GM18907 (cell line): ENCODE results near the gene LMLN.
A peak's percentile ranks its signal among the peaks of the same experiment; 100 is the strongest.
"Not testable (repeated sequence)": the region's sequence is repeated elsewhere in the genome, so short reads cannot be mapped to it uniquely, and the experiment has no call there.

Source experiments
- ATAC-seq: cut with Tn5 transposase; IDR thresholded peaks from one replicate; pipeline ENCODE4 v1.9.1; 2021; ENCODE audit warnings: mild to moderate bottlenecking, moderate library complexity; ENCODE audit not compliant: unreplicated experiment

LMLN gene, protein sequence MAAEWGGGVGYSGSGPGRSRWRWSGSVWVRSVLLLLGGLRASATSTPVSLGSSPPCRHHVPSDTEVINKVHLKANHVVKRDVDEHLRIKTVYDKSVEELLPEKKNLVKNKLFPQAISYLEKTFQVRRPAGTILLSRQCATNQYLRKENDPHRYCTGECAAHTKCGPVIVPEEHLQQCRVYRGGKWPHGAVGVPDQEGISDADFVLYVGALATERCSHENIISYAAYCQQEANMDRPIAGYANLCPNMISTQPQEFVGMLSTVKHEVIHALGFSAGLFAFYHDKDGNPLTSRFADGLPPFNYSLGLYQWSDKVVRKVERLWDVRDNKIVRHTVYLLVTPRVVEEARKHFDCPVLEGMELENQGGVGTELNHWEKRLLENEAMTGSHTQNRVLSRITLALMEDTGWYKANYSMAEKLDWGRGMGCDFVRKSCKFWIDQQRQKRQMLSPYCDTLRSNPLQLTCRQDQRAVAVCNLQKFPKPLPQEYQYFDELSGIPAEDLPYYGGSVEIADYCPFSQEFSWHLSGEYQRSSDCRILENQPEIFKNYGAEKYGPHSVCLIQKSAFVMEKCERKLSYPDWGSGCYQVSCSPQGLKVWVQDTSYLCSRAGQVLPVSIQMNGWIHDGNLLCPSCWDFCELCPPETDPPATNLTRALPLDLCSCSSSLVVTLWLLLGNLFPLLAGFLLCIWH

DNA sequence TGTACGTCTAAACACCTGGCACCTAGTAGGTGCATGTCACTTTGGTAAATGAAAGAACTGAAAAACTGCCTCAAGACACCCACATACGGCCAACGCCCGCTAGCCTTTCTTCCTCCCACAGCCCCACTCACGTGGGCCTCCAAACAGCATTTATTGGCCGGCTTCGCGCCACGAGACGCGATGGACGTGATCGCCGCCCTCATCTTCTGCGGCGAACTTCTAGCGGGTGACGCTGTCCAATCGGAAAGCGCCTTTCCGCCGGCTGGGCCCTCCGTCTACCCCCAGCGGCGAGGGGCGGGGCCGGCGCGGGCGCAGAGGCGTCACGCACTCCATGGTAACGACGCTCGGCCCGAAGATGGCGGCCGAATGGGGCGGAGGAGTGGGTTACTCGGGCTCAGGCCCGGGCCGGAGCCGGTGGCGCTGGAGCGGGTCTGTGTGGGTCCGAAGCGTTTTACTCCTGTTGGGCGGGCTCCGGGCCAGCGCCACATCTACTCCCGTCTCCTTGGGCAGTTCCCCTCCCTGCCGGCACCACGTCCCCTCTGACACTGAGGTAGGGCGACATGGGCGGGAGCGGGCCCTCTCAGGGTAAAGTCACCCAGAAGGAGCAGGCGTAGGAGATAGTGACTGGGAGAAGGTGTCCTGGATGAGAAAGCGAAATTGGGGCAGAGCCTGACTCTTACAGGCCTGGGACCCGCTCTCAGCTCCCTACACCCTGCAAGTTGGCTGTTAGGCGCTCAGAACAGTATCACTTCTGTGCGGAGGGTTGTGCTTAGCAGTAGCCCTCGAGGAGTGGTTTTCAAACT, at the start of gene LMLN:
TSS of gene LMLN (plus strand) at position 327 of the 803 bp plus-strand sequence. CDS start at position 356, 29 bp downstream.
- ATAC-seq = peak; percentile 96

- ATAC-seq = no peak
Observed at GRCh38 chr3:197912741-197913476, 47.1 kb upstream of the LMLN start.

- no peak for ATAC-seq
Observed at GRCh38 chr3:197913641-197914380, 46.2 kb upstream of the LMLN start.

DNA sequence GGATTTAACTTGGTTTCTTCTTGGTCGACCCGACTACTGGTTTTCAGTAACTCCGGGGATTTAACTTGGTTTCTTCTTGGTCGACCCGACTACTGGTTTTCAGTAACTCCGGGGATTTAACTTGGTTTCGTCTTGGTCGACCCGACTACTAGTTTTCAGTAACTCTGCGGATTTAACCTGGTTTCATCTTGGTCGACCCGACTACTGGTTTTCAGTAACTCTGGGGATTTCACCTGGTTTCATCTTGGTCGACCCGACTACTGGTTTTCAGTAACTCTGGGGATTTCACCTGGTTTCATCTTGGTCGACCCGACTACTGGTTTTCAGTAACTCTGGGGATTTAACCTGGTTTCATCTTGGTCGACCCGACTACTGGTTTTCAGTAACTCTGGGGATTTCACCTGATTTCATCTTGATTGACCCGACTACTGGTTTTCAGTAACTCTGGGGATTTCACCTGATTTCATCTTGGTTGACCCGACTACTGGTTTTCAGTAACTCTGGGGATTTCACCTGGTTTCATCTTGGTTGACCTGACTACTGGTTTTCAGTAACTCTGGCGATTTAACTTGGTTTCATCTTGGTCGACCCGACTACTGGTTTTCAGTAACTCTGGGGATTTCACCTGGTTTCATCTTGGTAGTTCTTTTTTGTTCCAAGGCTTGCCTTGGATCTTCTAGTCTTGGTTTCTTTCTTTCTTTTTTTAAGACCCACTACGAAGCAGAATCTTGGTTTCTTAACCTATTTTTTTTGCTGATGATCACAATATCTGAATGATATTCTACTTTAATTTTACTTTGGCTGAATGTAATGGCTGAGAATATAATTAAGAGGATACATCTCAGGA, 38.4 kb upstream of the LMLN start:
- ATAC-seq = not testable (repeated sequence)

DNA sequence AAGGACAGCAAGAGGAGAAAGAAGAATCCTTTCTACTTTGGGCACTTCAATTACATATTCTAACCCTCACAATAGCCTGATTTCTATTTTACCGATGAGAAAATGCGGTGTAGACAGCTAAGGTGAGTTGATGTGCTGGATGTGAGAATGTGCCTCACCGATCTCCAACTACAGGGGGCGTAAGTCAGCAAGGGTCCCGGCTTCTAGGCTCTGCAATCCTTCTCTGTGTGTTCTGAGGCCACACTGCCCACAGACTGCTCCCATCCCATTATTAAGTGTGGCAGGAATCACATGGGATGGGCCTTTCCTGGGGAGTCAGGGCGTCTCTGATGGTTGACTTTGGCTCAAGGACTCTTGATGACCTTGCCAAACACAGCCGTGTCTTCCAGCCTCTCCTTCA, 33.6 kb upstream of the LMLN start:
- no peak for ATAC-seq

GRCh38 chr3:197927578-197927977, 32.4 kb upstream of the LMLN start:
- not testable (repeated sequence) for ATAC-seq

DNA sequence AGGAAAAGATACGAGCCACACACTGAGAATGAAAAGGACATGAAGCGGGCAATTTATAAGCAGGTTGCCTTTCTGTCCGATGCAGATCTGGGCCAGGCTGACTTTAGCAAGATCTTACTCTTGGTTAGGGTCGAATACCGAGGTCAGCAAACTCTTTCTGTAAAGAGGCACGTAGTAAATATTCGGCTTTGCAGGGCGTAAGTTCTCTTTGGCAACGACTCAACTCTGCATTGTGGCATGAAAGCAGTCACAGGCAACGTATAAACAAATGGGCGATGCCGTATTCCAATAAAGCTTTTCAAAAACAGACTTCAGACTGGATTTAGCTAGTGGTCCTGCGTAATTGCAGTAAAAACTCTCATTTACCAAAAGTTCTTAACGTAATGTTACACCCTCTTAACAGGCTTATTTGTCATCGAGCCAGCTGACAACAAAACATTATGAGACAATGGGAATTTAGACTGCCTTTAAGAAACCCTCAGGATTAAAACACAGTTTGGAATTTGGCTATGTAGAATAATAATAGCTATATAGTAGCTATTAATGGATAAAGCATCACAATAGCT, 23.1 kb upstream of the LMLN start:
- no peak for ATAC-seq

GRCh38 chr3:197940745-197941384, 19.2 kb upstream of the LMLN start:
- ATAC-seq = no peak

DNA sequence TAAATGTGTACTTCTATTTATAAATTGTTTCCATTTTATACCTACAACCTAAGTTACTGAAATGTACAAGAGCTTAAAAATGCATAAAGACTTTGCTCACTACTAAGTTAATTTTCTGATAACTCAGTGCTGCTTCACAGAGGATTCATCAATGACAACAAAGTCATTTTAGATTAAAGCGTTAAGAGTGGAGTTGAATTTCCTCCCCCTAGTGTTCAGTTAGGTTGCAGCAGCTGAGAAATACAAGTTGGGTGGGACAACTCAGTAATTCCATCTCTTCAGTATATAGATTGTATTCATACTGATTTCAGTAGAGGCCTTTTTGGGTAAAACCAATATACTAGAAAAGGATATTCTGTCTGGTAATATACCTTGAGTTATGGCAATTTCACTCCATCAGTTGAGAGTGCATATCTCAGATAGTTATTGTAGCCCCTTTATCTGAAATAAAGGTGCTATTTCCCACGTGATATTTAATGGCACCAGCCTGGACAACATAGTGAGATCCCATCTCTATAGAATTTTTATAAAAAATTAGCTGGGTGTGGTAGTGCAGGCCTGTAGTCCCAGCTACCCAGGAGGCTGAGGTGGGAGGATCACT, 17.0 kb upstream of the LMLN start:
- peak; percentile 59 for ATAC-seq

GRCh38 chr3:197949191-197949777, 10.7 kb upstream of the LMLN start:
- ATAC-seq = no peak

- peak; percentile 92 for ATAC-seq
Observed at GRCh38 chr3:197949778-197950676, 10.0 kb upstream of the LMLN start, which contains the start of gene RPL35A. TSS of gene RPL35A (plus strand) at chr3:197950190. CDS start at chr3:197950968, 778 bp downstream.

- ATAC-seq = no peak
Observed at GRCh38 chr3:197950677-197951061, 9.3 kb upstream of the LMLN start.

- no peak for ATAC-seq
Observed at GRCh38 chr3:197951392-197951990, 8.5 kb upstream of the LMLN start.

GRCh38 chr3:197952440-197952839, 7.6 kb upstream of the LMLN start:
- no peak for ATAC-seq

DNA sequence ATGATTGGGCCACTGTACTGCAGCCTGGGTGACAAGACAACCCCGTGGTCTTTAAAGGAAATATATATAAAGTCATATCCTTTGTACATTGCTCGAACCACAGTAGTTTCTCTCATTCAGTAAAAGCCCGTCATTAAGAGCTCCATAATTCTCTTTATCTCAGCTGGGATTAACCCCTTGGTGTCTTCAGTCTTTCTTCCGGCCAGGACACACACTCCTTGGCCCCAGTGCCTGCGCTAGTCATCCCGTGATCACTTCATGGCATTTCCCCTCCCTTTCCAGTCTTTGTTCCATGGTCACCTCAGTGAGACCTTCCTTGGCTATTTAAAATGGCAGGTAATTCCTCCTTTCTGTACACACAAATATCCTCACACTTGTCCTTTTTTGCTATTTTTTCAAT, 6.7 kb upstream of the LMLN start:
- ATAC-seq = no peak

DNA sequence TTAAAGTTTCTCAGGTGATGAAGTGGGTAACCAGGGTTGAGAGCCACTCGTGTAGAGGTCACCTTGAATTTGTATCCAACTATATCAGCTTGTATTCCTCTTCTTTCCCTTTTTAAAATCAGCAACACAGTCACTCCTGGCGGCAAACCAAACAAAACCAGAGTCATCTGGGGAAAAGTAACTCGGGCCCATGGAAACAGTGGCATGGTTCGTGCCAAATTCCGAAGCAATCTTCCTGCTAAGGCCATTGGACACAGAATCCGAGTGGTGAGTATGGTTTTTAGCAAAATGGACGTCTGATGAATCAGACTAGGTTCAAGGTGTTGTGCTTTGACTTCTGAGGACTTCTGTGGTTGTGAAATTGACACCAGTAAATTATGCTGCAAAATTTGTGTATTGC, 6.1 kb upstream of the LMLN start:
- no peak for ATAC-seq
